WTC11 (cell line): Measurements from ENCODE around the gene NGDN.

Experiments used
- CTCF ChIP-seq: fragments of 200-600 bp; IDR thresholded peaks from 2 replicates; pipeline ENCODE4 v1.8.0; 2022; ENCODE audit warnings: antibody characterized with exemption
- ESRRA ChIP-seq: sonication (generic); formaldehyde crosslinking; IDR thresholded peaks from 2 replicates; pipeline ENCODE4 v1.8.1; 2022; ENCODE audit warnings: mild to moderate bottlenecking, missing genetic modification reagents, borderline replicate concordance
- FOXP4 ChIP-seq: sonication (generic); formaldehyde crosslinking; IDR thresholded peaks from 2 replicates; pipeline ENCODE4 v1.8.0; 2022; ENCODE audit warnings: mild to moderate bottlenecking, missing genetic modification reagents
- HMGXB4 ChIP-seq: sonication (generic); formaldehyde crosslinking; IDR thresholded peaks from 2 replicates; pipeline ENCODE4 v1.8.1; 2023; ENCODE audit warnings: mild to moderate bottlenecking, moderate library complexity, missing genetic modification reagents
- JUN ChIP-seq: sonication (generic); formaldehyde crosslinking; IDR thresholded peaks from 2 replicates; pipeline ENCODE4 v1.8.0; 2023; ENCODE audit warnings: mild to moderate bottlenecking, missing genetic modification reagents
- MAX ChIP-seq: sonication (generic); formaldehyde crosslinking; IDR thresholded peaks from 2 replicates; pipeline ENCODE4 v1.8.0; 2022; ENCODE audit warnings: mild to moderate bottlenecking, missing genetic modification reagents
- NR2C2 ChIP-seq: sonication (generic); formaldehyde crosslinking; IDR thresholded peaks from 2 replicates; pipeline ENCODE4 v1.8.0; 2022; ENCODE audit warnings: mild to moderate bottlenecking, missing genetic modification reagents
- NR3C1 ChIP-seq: sonication (generic); formaldehyde crosslinking; conservative IDR thresholded peaks from 2 replicates; pipeline ENCODE4 v1.8.1; 2023; ENCODE audit warnings: low read depth, mild to moderate bottlenecking, missing genetic modification reagents
- PREB ChIP-seq: sonication (generic); formaldehyde crosslinking; IDR thresholded peaks from 2 replicates; pipeline ENCODE4 v1.8.1; 2022; ENCODE audit warnings: mild to moderate bottlenecking, missing genetic modification reagents, moderate library complexity, borderline replicate concordance
- RORB ChIP-seq: fragments of 250-450 bp; sonication (Bioruptor Pico); IDR thresholded peaks from 2 replicates; pipeline ENCODE4 v1.9.0; 2021; ENCODE audit warnings: mild to moderate bottlenecking
- TP53 ChIP-seq: sonication (generic); formaldehyde crosslinking; IDR thresholded peaks from 2 replicates; pipeline ENCODE4 v1.8.1; 2023; ENCODE audit warnings: mild to moderate bottlenecking, missing genetic modification reagents
- USF1 ChIP-seq: sonication (generic); formaldehyde crosslinking; IDR thresholded peaks from 2 replicates; pipeline ENCODE4 v1.8.0; 2022; ENCODE audit warnings: mild to moderate bottlenecking, missing genetic modification reagents
- ZNF263 ChIP-seq: sonication (generic); formaldehyde crosslinking; IDR thresholded peaks from 2 replicates; pipeline ENCODE4 v1.8.1; 2022; ENCODE audit warnings: low read depth, mild to moderate bottlenecking, moderate library complexity, missing genetic modification reagents

GRCh38 chr14:23431486-23431885, 38.0 kb upstream of the NGDN start:
- no peak for TF ChIP-seq NR2C2 (CRISPR knock-in tag)
- TF ChIP-seq HMGXB4 = no peak
- TF ChIP-seq CTCF = no peak
- no peak for TF ChIP-seq MAX (CRISPR knock-in tag)
- no peak for TF ChIP-seq ESRRA (CRISPR knock-in tag)
- no peak for TF ChIP-seq FOXP4 (CRISPR knock-in tag)
- TF ChIP-seq PREB (CRISPR knock-in tag) = no peak
- no peak for TF ChIP-seq TP53 (CRISPR knock-in tag)
- no peak for TF ChIP-seq ZNF263 (CRISPR knock-in tag)
- TF ChIP-seq RORB (CRISPR knock-in tag) = no peak
- no peak for TF ChIP-seq USF1 (CRISPR knock-in tag)
- TF ChIP-seq NR3C1 (CRISPR knock-in tag) = no peak
- no peak for TF ChIP-seq JUN
